Measurements from ENCODE around the gene ZNF423. TPM values are rescaled to one million over a fixed set of nuclear protein-coding genes. Genes with fewer than 3 reads are reported as not detected.

Gene ZNF423
- total and polyA plus RNA-seq, 9 of the 15 experiments (the other 6 are each of a cell fraction or from before 2014, with no cell fraction given), result not detected

- Histone ChIP-seq H3K9ac (ENCODE audit: insufficient read depth in 1 of 2, low read depth in 2 of 2, low read length in 2 of 2) (no peak overlapping the region), H2AFZ (ENCODE audit: low read depth, low read length) (no peak overlapping the region), H3K4me2 (ENCODE audit: insufficient read depth, low read length) (no peak overlapping the region), H3K9me1 (ENCODE audit: control insufficient read depth, insufficient read depth, low read length) (no peaks in the 10 kb centered on the region), H3K79me2 (ENCODE audit: control insufficient read depth, insufficient read depth, low read length) (no peaks in the 10 kb centered on the region), H4K20me1 (replicated peaks; ENCODE audit: control insufficient read depth, insufficient read depth, low read length) (peaks cover 4% of the 10 kb centered on the region; the same call in 1 of the 2 replicates), H3K4me3 (no peak overlapping the region), H3K4me1 (replicated peaks in 1 of 2; ENCODE audit: control insufficient read depth in 2 of 2, insufficient read depth in 2 of 2, low read length in 2 of 2) (peaks cover 0 to 6% of the 10 kb centered on the region in 2 experiments; a peak in 2 of 5 replicates), H3K27me3 (ENCODE audit: control insufficient read depth in 2 of 2, insufficient read depth in 2 of 2, low read length in 2 of 2) (peaks cover 29 to 49% of the 10 kb centered on the region in 2 experiments; a peak in 3 of 5 replicates), H3K36me3 (ENCODE audit: control insufficient read depth, insufficient read depth, low read length) (no peaks in the 10 kb centered on the region), H3K27ac (ENCODE audit: extremely low read depth, low read depth, low read length) (no peak overlapping the region), H3K9me3 (replicated peaks; ENCODE audit: control insufficient read depth, insufficient read depth, low read depth, low read length) (no peaks in the 10 kb centered on the region)
- intact Hi-C loops (cut with micrococcal nuclease), result no loop called here
- in situ Hi-C loops (cut with MboI), result no loop called here
- WGBS (ENCODE audit: insufficient coverage, low coverage, missing lambda C conversion rate), result 4% methylated on average over 18 of the region's 18 CpGs
- ATAC-seq (no peak), DNase-seq (ENCODE audit: extremely low read depth in 1 of 4, low spot score in 3 of 4) (no peak), FAIRE-seq (no peak)
- BruUV-seq (replicated peaks), result no TSS peak
- TF ChIP-seq USF2 (CRISPR knock-in tag; IDR thresholded peaks at IDR 0.05), result no peak
- no peak for TF ChIP-seq MAFK (IDR thresholded peaks at IDR 0.05; ENCODE audit: low read length)
- TF ChIP-seq ELF2 (CRISPR knock-in tag; IDR thresholded peaks at IDR 0.05), result no peak
- no peak for TF ChIP-seq ZNF707 (CRISPR knock-in tag; conservative IDR thresholded peaks at IDR 0.05)
- TF ChIP-seq NCOA1 (IDR thresholded peaks at IDR 0.05; ENCODE audit: low read depth), result no peak
- TF ChIP-seq PHB2 (IDR thresholded peaks at IDR 0.05; ENCODE audit: low read depth), result no peak
- ChIA-PET CTCF (ENCODE audit: low intra/inter-chr PET ratio) (no interaction called here), POLR2A (interaction anchor here (0.7 kb wide), 1 partner anchor 472 kb away, joined by 6 read pairs; no protein-coding TSS in a partner anchor)
Observed at GRCh38 chr16:49698931-49699840, 156.7 kb downstream of the ZNF423 start.
